PFSK-1 (cell line): ENCODE data around the gene STPG4.

Experiments used
- FOXP2 ChIP-seq: optimal IDR thresholded peaks from 2 replicates; pipeline ENCODE3; 2011; ENCODE audit warnings: borderline replicate concordance, control low read depth, inconsistent platforms; ENCODE audit not compliant: insufficient read depth; ENCODE audit errors: extremely low read length, extremely low read depth
- POLR2AphosphoS5 ChIP-seq: IDR thresholded peaks from 2 replicates; pipeline ENCODE4 v1.6.1; 2012; ENCODE audit warnings: low read depth, mild to moderate bottlenecking, control low read depth, low read length, moderate library complexity
- SIN3A ChIP-seq: IDR thresholded peaks from 2 replicates; pipeline ENCODE4 v1.6.1; 2012; ENCODE audit warnings: mild to moderate bottlenecking, low read length, moderate library complexity, borderline replicate concordance; ENCODE audit not compliant: insufficient read depth
- TAF1 ChIP-seq: IDR thresholded peaks from 2 replicates; pipeline ENCODE4 v1.6.1; 2012; ENCODE audit warnings: low read length, control low read depth, borderline replicate concordance; ENCODE audit not compliant: insufficient read depth

GRCh38 chr2:47039913-47040562 lies 115.1 kb downstream of the STPG4 start:
- TF ChIP-seq TAF1 (no peak), POLR2AphosphoS5 (no peak), FOXP2 (no peak), SIN3A (no peak)
